GM23338 (cell line): Measurements from ENCODE around the gene CDH18. TPM values are rescaled to one million over a fixed set of nuclear protein-coding genes. Genes with fewer than 3 reads are reported as not detected.

Source experiments
- ATAC-seq: fragments of 200-7000 bp; cut with Tn5 transposase; 3 replicates; pipeline ENCODE4 v1.9.1; 2020
- DNase-seq: peaks from one replicate; pipeline ENCODE4 v3.0.0-alpha.2; 2015; ENCODE audit warnings: low spot score
- H2AFZ ChIP-seq: fragments of 200-600 bp; sonication (generic); 2 replicates; pipeline ENCODE4 v1.8.0; 2016; ENCODE audit warnings: antibody characterized with exemption, mild to moderate bottlenecking, moderate library complexity
- H3F3A ChIP-seq: fragments of 200-600 bp; sonication (generic); replicated peaks from 2 replicates; pipeline ENCODE4 v1.8.0; 2017; ENCODE audit warnings: antibody characterized with exemption, mixed run types, low read depth
- H3K27ac ChIP-seq: fragments of 200-600 bp; sonication (generic); 2 replicates; pipeline ENCODE4 v1.6.1; 2016; ENCODE audit warnings: low read depth
- H3K27me3 ChIP-seq: fragments of 200-600 bp; sonication (generic); 2 replicates; pipeline ENCODE4 v1.8.0; 2016; ENCODE audit warnings: mild to moderate bottlenecking, mixed run types, moderate library complexity; ENCODE audit not compliant: insufficient read depth
- H3K36me3 ChIP-seq: fragments of 200-600 bp; sonication (generic); 2 replicates; pipeline ENCODE4 v1.8.0; 2016; ENCODE audit warnings: mild to moderate bottlenecking; ENCODE audit not compliant: insufficient read depth
- H3K4me1 ChIP-seq: fragments of 200-600 bp; sonication (generic); 2 replicates; pipeline ENCODE4 v1.8.0; 2016; ENCODE audit warnings: mild to moderate bottlenecking, moderate library complexity; ENCODE audit not compliant: insufficient read depth
- H3K4me2 ChIP-seq: fragments of 200-600 bp; sonication (generic); 2 replicates; pipeline ENCODE4 v1.7.1; 2017; ENCODE audit warnings: mixed run types
- H3K4me3 ChIP-seq: fragments of 200-600 bp; sonication (generic); 2 replicates; pipeline ENCODE4 v1.6.1; 2016; ENCODE audit warnings: mixed run types
- H3K79me2 ChIP-seq: fragments of 200-600 bp; sonication (generic); replicated peaks from 2 replicates; pipeline ENCODE4 v1.8.0; 2017; ENCODE audit warnings: mild to moderate bottlenecking; ENCODE audit not compliant: insufficient read depth
- H3K9me2 ChIP-seq: fragments of 200-600 bp; sonication (generic); 2 replicates; pipeline ENCODE4 v1.8.0; 2017; ENCODE audit not compliant: insufficient read depth
- H4K20me1 ChIP-seq: fragments of 200-600 bp; sonication (generic); replicated peaks from 2 replicates; pipeline ENCODE4 v1.8.0; 2017; ENCODE audit warnings: mild to moderate bottlenecking; ENCODE audit not compliant: insufficient read depth
- H3K27ac Mint-ChIP-seq: 2 replicates; pipeline ENCODE4 v1.8.0; 2020; ENCODE audit warnings: inconsistent platforms, mild to moderate bottlenecking, moderate library complexity, mixed read lengths
- H3K27me3 Mint-ChIP-seq: 3 replicates; pipeline ENCODE4 v1.8.0; 2022; ENCODE audit warnings: low read depth, mild to moderate bottlenecking, moderate library complexity, mixed read lengths, inconsistent platforms; ENCODE audit not compliant: insufficient read depth, poor library complexity
- H3K36me3 Mint-ChIP-seq: 3 replicates; pipeline ENCODE4 v1.8.0; 2021; ENCODE audit warnings: low read depth, mild to moderate bottlenecking, inconsistent platforms, moderate library complexity, mixed read lengths
- H3K4me1 Mint-ChIP-seq: 3 replicates; pipeline ENCODE4 v1.8.0; 2020; ENCODE audit warnings: mild to moderate bottlenecking, inconsistent platforms, mixed read lengths
- H3K4me3 Mint-ChIP-seq: 3 replicates; pipeline ENCODE4 v1.8.0; 2021; ENCODE audit warnings: moderate library complexity, mild to moderate bottlenecking, inconsistent platforms, mixed read lengths
- H3K9me3 Mint-ChIP-seq: 3 replicates; pipeline ENCODE4 v1.8.0; 2020; ENCODE audit warnings: moderate library complexity, mild to moderate bottlenecking, inconsistent platforms, mixed read lengths
- CREB1 ChIP-seq: fragments of 250-450 bp; sonication (Bioruptor Pico); IDR thresholded peaks from 2 replicates; pipeline ENCODE4 v1.5.0; 2020; ENCODE audit warnings: low read depth, mild to moderate bottlenecking, moderate library complexity
- CTCF ChIP-seq, 2 experiments: fragments of 200-600 bp in 1 of 2; sonication (generic) in 1 of 2; conservative IDR thresholded peaks; 2 replicates each; pipeline versions ENCODE4 v1.5.1 to v1.6.1; 2016 to 2017; ENCODE audit warnings: antibody characterized with exemption in 2 of 2, low read depth in 2 of 2, mild to moderate bottlenecking in 2 of 2, moderate library complexity in 1 of 2
- ETS1 ChIP-seq: IDR thresholded peaks from 2 replicates; pipeline ENCODE4 v1.6.1; 2016; ENCODE audit warnings: antibody characterized with exemption
- EZH2 ChIP-seq: fragments of 200-600 bp; sonication (generic); IDR thresholded peaks from one replicate; pipeline ENCODE4 v1.8.0; 2017; ENCODE audit warnings: antibody characterized with exemption, mild to moderate bottlenecking, low read depth; ENCODE audit not compliant: unreplicated experiment
- EZH2phosphoT487 ChIP-seq: fragments of 200-600 bp; sonication (generic); IDR thresholded peaks from one replicate; pipeline ENCODE4 v1.8.1; 2018; ENCODE audit warnings: antibody characterized with exemption; ENCODE audit not compliant: unreplicated experiment
- JUNB ChIP-seq: IDR thresholded peaks from one replicate; pipeline ENCODE4 v1.6.1; 2016; ENCODE audit warnings: antibody characterized with exemption; ENCODE audit not compliant: unreplicated experiment
- POLR2AphosphoS5 ChIP-seq: IDR thresholded peaks from 2 replicates; pipeline ENCODE4 v1.6.1; 2016; ENCODE audit warnings: antibody characterized with exemption, low read depth
- STAT1 ChIP-seq: IDR thresholded peaks from one replicate; pipeline ENCODE4 v1.6.1; 2016; ENCODE audit warnings: antibody characterized with exemption; ENCODE audit not compliant: unreplicated experiment
- ZNF114 ChIP-seq: fragments of 250-450 bp; sonication (Bioruptor Pico); IDR thresholded peaks from 2 replicates; pipeline ENCODE4 v1.5.0; 2020; ENCODE audit warnings: mild to moderate bottlenecking, moderate library complexity
- ZNF331 ChIP-seq: fragments of 250-450 bp; sonication (Bioruptor Pico); IDR thresholded peaks from 2 replicates; pipeline ENCODE4 v1.5.0; 2020; ENCODE audit warnings: low read depth, mild to moderate bottlenecking, moderate library complexity
- polyA plus RNA-seq: library from polyadenylated mRNA; unstranded; fragments of >200 nt; fragmentation: Nextera tagmentation; extraction: Ambion mirVana; gene quantifications from 2 replicates; pipeline ENCODE4 v1.2.1, GENCODE V29; 2016
- total RNA-seq: library from RNA; depleted of rRNA; stranded (reverse); fragments of >200 nt; shearing (Covaris generic); gene quantifications from 2 replicates; pipeline ENCODE4 v1.2.3, GENCODE V29; 2014
- TF ChIP-seq, protein P1 (sequence below): IDR thresholded peaks from one replicate; pipeline ENCODE4 v1.6.1; 2018; ENCODE audit warnings: antibody characterized with exemption; ENCODE audit not compliant: unreplicated experiment

The CDH18 gene
- total and polyA plus RNA-seq, 2 experiments from 2014 or later: 1.3 TPM; not detected in 1

DNA sequence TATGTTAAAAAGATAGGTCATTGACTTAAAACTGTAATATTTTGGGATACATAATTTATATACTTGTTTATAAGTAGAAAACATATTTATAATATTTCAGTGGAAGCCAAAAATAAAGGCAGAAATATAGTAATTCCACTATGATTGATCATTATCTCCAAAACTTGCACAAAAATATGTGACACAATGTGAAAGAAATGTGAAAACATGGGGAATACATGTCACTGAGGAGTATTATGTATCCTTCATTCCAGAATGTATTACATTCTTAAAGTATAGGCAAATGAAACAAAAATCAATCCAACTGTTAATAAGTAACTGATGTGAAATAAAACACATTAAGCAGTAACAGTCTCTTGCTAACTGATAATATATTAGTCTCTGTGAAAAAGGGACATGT is 236.7 kb downstream of the CDH18 start (continued):
- TF ChIP-seq EZH2phosphoT487 (no peak), ZNF114 (CRISPR knock-in tag) (no peak), POLR2AphosphoS5 (no peak), EZH2 (no peak), CTCF (conservative IDR thresholded peaks at IDR 0.05; ENCODE audit: low read depth in 2 of 2) (no peak), ZNF331 (CRISPR knock-in tag) (no peak), ETS1 (no peak)

- no peaks in the 10 kb centered on the region for H3F3A ChIP-seq
- no peaks in the 10 kb centered on the region for H3K4me1 ChIP-seq
- Mint-ChIP-seq H3K4me3 (no peak overlapping the region), H3K27ac (peak overlapping the region; percentile 48; the same call in 1 of the 2 replicates), H3K9me3 (no peaks in the 10 kb centered on the region), H3K4me1 (peaks cover 8% of the 10 kb centered on the region; the same call in 2 of the 3 replicates), H3K27me3 (no peaks in the 10 kb centered on the region), H3K36me3 (no peaks in the 10 kb centered on the region)
- no peaks in the 10 kb centered on the region for H3K27me3 ChIP-seq
- H4K20me1 ChIP-seq: no peaks in the 10 kb centered on the region
- H3K4me2 ChIP-seq: no peak overlapping the region
- TF ChIP-seq ZNF331 (CRISPR knock-in tag): no peak
- TF ChIP-seq, protein P1, sequence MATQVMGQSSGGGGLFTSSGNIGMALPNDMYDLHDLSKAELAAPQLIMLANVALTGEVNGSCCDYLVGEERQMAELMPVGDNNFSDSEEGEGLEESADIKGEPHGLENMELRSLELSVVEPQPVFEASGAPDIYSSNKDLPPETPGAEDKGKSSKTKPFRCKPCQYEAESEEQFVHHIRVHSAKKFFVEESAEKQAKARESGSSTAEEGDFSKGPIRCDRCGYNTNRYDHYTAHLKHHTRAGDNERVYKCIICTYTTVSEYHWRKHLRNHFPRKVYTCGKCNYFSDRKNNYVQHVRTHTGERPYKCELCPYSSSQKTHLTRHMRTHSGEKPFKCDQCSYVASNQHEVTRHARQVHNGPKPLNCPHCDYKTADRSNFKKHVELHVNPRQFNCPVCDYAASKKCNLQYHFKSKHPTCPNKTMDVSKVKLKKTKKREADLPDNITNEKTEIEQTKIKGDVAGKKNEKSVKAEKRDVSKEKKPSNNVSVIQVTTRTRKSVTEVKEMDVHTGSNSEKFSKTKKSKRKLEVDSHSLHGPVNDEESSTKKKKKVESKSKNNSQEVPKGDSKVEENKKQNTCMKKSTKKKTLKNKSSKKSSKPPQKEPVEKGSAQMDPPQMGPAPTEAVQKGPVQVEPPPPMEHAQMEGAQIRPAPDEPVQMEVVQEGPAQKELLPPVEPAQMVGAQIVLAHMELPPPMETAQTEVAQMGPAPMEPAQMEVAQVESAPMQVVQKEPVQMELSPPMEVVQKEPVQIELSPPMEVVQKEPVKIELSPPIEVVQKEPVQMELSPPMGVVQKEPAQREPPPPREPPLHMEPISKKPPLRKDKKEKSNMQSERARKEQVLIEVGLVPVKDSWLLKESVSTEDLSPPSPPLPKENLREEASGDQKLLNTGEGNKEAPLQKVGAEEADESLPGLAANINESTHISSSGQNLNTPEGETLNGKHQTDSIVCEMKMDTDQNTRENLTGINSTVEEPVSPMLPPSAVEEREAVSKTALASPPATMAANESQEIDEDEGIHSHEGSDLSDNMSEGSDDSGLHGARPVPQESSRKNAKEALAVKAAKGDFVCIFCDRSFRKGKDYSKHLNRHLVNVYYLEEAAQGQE: no peak
- no peak for TF ChIP-seq STAT1
- TF ChIP-seq JUNB: no peak
- no peak for TF ChIP-seq ETS1
- no peak for TF ChIP-seq CTCF (conservative IDR thresholded peaks at IDR 0.05; ENCODE audit: low read depth in 2 of 2)
- 0 out of 2 replicates have a peak, but pooled peaks have one; percentile 11 for TF ChIP-seq CREB1
- no peaks in the 10 kb centered on the region for H3K36me3 ChIP-seq
- peak; percentile 24 for DNase-seq
- peak; percentile 84 for ATAC-seq
- no peaks in the 10 kb centered on the region for H3K9me2 ChIP-seq
- H3K4me3 ChIP-seq: no peak overlapping the region
- no peaks in the 10 kb centered on the region for H3K79me2 ChIP-seq
- no peak overlapping the region for H3K27ac ChIP-seq
- peak overlapping the region; percentile 86 for H2AFZ ChIP-seq
These were observed 242.8 kb downstream of the CDH18 start for GRCh38 chr5:19745247-19745646.
